GM10266 (cell line): ENCODE measurements around the gene MTUS2.

ENCODE experiments used
- DNase-seq: peaks from one replicate; pipeline ENCODE4 v3.0.0; 2012; ENCODE audit errors: extremely low spot score
- CTCF ChIP-seq: IDR thresholded peaks from 2 replicates; pipeline ENCODE4 v1.5.1; 2012; ENCODE audit warnings: mild to moderate bottlenecking, low read depth; ENCODE audit not compliant: control insufficient read depth, insufficient read depth; ENCODE audit errors: missing control alignments

MTUS2 gene

GRCh38 chr13:29464105-29464679 is 644.1 kb downstream of the MTUS2 start:
- no peak for DNase-seq
- no peak for TF ChIP-seq CTCF

GRCh38 chr13:29465741-29466293 is 645.7 kb downstream of the MTUS2 start:
- no peak for DNase-seq
- no peak for TF ChIP-seq CTCF

- no peak for DNase-seq
- no peak for TF ChIP-seq CTCF
These were observed 651.4 kb downstream of the MTUS2 start for GRCh38 chr13:29471551-29471950.

GRCh38 chr13:29472332-29472961 is 652.3 kb downstream of the MTUS2 start:
- peak; percentile 96 for TF ChIP-seq CTCF

GRCh38 chr13:29473166-29473565 is 653.0 kb downstream of the MTUS2 start:
- TF ChIP-seq CTCF = no peak
- DNase-seq = no peak

More at GRCh38 chr13:29472332-29472961, 652.3 kb downstream of the MTUS2 start:
- DNase-seq = peak; percentile 63

GRCh38 chr13:29474991-29475390 is 654.9 kb downstream of the MTUS2 start:
- TF ChIP-seq CTCF = no peak
- DNase-seq = no peak

- no peak for TF ChIP-seq CTCF
- DNase-seq = no peak
These were observed 655.9 kb downstream of the MTUS2 start for GRCh38 chr13:29476046-29476445.
